GM13977 (cell line): ENCODE results near the gene RFX8.

Source experiments
- DNase-seq: peaks from one replicate; pipeline ENCODE4 v3.0.0; 2012; ENCODE audit warnings: low spot score
- in situ Hi-C: fragments of 300-500 bp; cut with MboI; formaldehyde crosslinking; loops from one replicate; pipeline ENCODE4 v1.12.0; 2022; ENCODE audit warnings: low sequenced_read_pairs, low pct_unique_long_range_greater_than_20kb, mixed read lengths, inconsistent platforms; ENCODE audit not compliant: unreplicated experiment
- TF ChIP-seq, protein P1 (sequence below): IDR thresholded peaks from 2 replicates; pipeline ENCODE4 v1.5.1; 2012; ENCODE audit warnings: mild to moderate bottlenecking, control low read depth; ENCODE audit not compliant: insufficient read depth; ENCODE audit errors: extremely low read depth, missing control alignments

Gene RFX8

GRCh38 chr2:101486258-101486701 is 11.4 kb upstream of the RFX8 start:
- DNase-seq: no peak
- TF ChIP-seq, protein P1, sequence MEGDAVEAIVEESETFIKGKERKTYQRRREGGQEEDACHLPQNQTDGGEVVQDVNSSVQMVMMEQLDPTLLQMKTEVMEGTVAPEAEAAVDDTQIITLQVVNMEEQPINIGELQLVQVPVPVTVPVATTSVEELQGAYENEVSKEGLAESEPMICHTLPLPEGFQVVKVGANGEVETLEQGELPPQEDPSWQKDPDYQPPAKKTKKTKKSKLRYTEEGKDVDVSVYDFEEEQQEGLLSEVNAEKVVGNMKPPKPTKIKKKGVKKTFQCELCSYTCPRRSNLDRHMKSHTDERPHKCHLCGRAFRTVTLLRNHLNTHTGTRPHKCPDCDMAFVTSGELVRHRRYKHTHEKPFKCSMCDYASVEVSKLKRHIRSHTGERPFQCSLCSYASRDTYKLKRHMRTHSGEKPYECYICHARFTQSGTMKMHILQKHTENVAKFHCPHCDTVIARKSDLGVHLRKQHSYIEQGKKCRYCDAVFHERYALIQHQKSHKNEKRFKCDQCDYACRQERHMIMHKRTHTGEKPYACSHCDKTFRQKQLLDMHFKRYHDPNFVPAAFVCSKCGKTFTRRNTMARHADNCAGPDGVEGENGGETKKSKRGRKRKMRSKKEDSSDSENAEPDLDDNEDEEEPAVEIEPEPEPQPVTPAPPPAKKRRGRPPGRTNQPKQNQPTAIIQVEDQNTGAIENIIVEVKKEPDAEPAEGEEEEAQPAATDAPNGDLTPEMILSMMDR: no peak
- in situ Hi-C loops: no loop called here

- DNase-seq: no peak
- TF ChIP-seq, protein P1: no peak
- in situ Hi-C loops: no loop called here
Observed at GRCh38 chr2:101485856-101486255, 10.9 kb upstream of the RFX8 start.

DNA sequence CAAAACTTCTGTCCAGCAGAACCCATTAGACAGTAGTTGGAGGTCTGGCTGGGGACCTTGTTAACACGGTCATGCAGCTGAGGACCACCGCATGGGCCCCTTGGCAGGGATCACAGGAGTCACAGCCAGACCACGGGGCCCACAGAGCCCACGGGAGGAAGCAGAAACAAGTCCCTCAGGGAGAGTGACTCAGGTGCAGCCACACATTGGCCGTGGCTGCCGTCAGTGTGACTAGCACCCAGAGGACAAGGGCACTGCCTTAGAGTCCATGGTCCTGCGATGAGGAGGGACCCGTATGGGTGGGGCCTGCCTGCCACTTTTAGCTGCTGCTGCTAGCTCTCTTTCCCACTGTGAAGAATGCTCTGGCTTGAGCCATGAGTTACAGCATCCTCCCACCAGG is 5.9 kb upstream of the RFX8 start:
- DNase-seq: no peak
- in situ Hi-C loops: no loop called here
- TF ChIP-seq, protein P1: no peak

GRCh38 chr2:101479810-101480209 is 4.9 kb upstream of the RFX8 start:
- in situ Hi-C loops: no loop called here
- no peak for DNase-seq
- TF ChIP-seq, protein P1: no peak

DNA sequence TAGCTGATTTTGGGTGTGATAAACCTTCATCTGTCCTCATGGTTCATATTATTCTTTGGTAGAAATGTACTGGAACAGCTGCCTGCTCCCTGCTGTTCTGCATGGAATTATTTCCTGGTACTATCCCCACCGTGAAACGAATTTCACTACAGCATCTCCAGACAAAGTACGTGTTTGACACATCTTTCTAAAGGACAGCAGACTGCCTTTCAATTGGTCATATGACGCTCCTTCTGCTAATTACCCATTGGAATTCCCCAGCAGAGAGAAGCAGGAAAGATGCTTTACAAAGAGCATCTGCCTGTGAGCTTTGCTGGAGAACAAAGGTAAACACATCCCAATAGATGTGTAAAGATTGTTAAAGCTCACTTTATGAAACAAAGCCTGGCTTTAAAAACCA is 4.4 kb upstream of the RFX8 start:
- no peak for DNase-seq
- TF ChIP-seq, protein P1: no peak
- in situ Hi-C loops: no loop called here

DNA sequence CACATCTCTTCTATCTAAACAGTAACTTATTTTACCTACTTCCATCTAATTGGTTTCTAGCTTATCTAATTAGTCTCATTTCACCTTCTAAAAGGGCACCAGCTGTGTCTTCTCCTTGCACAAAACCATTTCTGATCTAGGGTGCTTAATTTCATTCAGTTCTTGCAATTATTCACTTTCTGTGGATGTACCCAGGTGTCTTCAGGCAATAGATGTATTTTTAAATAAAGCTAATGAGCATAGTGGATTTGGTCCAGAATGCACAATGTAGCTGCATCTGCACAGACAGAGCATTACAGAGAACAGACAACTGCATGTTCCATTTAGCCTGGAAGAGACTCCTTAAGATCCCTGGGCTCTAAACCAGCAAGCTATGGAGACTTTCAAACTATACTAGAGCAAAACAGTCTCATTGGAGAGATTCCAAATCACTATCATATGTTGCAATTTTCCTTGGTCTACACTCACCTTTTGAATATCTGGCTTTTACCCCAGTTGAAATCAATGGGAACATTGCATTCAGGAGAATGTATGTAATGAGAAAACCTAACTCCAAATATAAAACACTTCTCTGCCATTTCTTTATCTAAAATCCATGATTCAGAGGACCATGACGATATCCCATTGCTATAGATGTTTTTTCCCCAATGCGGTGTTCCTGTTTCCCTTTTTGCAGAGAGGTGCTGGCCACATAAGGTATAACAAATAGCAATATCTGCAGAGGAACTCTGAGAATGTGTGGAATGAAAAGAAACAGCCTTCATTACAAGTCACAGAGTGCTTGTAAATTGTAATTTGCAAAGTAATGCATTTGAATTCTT is 3.5 kb upstream of the RFX8 start:
- in situ Hi-C loops: no loop called here
- TF ChIP-seq, protein P1: no peak
- no peak for DNase-seq
